ENCODE results near the gene UST. TPM values are rescaled to one million over a fixed set of nuclear protein-coding genes. Genes with fewer than 3 reads are reported as not detected.
"Not testable (repeated sequence)": the region's sequence is repeated elsewhere in the genome, so short reads cannot be mapped to it uniquely, and the experiment has no call there.

UST gene
- total RNA-seq, 2 experiments from 2014 or later, result 0.29 to 0.50 TPM

DNA sequence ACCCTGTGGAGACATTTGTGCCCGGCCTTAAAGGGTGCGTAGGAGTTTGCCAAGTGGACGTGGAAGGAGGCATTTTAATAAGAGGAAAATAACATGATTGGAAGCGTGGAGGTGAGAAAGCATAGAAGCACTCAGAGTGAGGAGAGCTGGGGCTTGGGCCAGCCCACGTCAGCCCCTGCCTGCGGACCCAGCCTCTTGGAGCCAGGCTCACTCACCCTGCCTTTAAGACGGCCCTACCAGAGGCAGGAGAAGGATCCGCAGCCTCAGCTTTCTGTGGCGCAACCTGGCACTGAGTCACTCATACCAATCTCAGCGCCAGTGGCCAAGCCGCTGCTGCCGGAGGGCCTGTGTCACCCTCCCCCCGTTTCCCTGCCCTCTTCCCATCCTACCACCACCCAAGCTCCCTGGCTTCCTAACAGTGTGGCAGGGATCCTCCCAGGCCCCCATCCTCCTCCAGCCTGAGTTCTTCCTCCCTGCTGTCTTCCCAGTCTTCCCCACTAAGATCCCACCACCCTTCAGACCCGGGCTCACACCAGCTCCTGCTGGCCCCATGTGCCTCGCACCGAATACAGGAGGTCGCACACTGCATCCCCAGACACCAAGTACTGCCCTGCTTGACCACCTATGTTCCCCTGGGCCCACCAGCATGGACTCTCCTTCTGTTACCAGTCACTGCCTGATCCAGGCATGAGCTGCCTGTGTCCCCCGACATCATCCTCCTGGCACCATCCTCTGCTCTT lies 285.2 kb downstream of the UST start:
- H3K9me3 Mint-ChIP-seq, result no peaks in the 10 kb centered on the region
- peaks cover 69% of the 10 kb centered on the region for H3K4me1 Mint-ChIP-seq
- ChIA-PET POLR2A (interaction anchor here (1.4 to 1.5 kb wide), 2 partner anchors 46 to 52 kb away, joined by 5 to 7 read pairs; no protein-coding TSS in a partner anchor), CTCF (interaction anchor here (0.9 to 4.4 kb wide), 14 partner anchors 11 to 421 kb away, joined by 3 to 29 read pairs (median 4); no protein-coding TSS in a partner anchor)
- peak overlapping the region; percentile 64 for H3K4me3 Mint-ChIP-seq
- H3K27me3 Mint-ChIP-seq, result no peaks in the 10 kb centered on the region
- peak; percentile 12 for DNase-seq
- peak overlapping the region; percentile 92 for H3K27ac Mint-ChIP-seq
- peaks cover 3% of the 10 kb centered on the region for H3K36me3 Mint-ChIP-seq (ENCODE audit: low read depth)

DNA sequence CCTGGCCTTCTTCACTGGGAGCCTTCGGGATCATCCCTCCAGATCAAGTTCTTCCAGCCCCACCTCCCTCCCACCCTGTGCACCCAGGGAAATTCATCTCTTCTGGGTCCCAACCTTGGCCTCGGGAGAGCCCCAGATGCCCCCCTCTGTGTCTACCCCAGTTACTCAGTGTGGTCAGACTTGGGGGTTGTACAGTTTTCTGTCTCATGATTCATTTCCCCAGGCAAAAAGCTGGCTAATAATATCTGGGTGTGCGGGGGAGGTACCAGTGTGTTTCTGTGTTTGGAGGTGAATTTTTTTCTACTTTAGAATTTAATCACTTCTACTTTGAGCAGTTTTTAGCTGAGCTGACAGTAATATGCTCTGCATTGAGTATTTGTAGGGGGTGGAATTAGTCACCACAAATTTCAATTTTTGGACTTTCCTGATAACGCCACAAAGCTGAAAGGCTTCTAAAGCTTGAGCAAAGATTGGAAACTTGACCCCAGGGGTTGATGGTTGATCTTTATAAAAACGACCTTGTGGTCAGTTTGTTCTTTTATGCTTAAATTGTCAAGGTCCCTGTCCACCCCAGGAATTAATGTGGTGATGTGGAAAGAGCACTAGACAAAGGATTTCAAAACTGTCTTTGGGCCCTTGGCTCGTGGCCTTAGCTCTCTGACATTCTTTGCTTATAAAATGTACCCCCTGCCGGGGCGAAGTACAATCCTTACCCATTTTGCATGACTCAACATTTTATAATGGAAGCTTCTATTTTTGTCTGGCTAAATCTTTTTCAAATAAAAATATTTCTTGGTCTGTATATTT lies 286.0 kb downstream of the UST start:
- Mint-ChIP-seq H3K4me1 (peaks cover 69% of the 10 kb centered on the region), H3K27ac (peak overlapping the region; percentile 92), H3K27me3 (no peaks in the 10 kb centered on the region), H3K4me3 (peak overlapping the region; percentile 64), H3K36me3 (ENCODE audit: low read depth) (peaks cover 3% of the 10 kb centered on the region), H3K9me3 (no peaks in the 10 kb centered on the region)
- ChIA-PET POLR2A (interaction anchor here (0.7 kb wide), 1 partner anchor 187 kb away, joined by 4 read pairs; no protein-coding TSS in a partner anchor), CTCF (interaction anchor here (0.7 to 4.4 kb wide), 12 partner anchors 10 to 484 kb away, joined by 3 to 29 read pairs (median 4); no protein-coding TSS in a partner anchor)
- DNase-seq, result peak; percentile 27

DNA sequence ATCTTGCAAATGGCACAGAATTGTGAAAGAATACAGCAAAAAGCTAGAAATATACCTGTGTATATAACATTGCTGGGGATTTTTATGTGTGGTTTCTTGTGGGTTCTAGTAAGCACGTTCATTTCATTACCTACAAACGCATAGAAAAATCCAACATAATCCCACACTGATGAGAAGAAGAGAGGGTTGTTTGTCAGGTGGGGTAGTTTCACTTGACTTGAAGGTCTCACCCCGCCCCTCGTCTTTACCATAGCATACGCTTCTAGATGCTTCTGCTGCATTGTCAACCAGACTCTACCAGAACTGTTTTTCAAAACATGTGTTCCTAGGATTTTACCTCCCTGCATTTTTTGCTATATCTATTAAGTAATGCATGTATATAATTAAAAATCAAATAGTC lies 286.6 kb downstream of the UST start:
- Mint-ChIP-seq H3K36me3 (ENCODE audit: low read depth) (peaks cover 5% of the 10 kb centered on the region), H3K27me3 (no peaks in the 10 kb centered on the region), H3K9me3 (no peaks in the 10 kb centered on the region), H3K27ac (peak overlapping the region; percentile 92), H3K4me3 (no peak overlapping the region), H3K4me1 (peaks cover 71% of the 10 kb centered on the region)
- POLR2A ChIA-PET, result interaction anchor here (0.7 kb wide), 1 partner anchor 186 kb away, joined by 4 read pairs; no protein-coding TSS in a partner anchor
- CTCF ChIA-PET, result interaction anchor here (0.7 to 4.4 kb wide), 11 partner anchors 9 to 483 kb away, joined by 3 to 29 read pairs (median 4); no protein-coding TSS in a partner anchor
- DNase-seq, result no peak

DNA sequence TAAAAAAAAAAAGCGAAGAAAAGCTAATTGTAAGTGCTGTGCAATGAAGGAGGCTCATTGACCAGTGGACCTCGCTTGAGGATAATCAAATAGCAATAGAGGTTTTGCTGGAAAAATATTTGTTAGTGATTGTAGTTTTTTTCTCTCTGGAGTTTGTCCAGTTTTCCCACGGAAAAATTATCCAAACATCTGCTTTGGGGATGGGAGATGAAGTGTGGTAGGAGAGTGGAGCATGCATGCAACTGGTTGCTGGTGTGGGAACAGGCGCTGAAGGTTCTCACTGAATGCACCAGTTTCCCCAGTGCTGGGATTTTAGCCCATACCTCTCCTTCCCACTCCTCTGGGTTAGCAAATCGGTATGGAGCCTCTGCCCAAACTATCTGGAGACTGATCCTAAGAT lies 288.9 kb downstream of the UST start:
- CTCF ChIA-PET, result interaction anchor here (0.5 to 2.4 kb wide), 11 partner anchors 8 to 454 kb away, joined by 3 to 8 read pairs (median 5); no protein-coding TSS in a partner anchor
- H3K27me3 Mint-ChIP-seq, result no peaks in the 10 kb centered on the region
- POLR2A ChIA-PET, result no interaction called here

DNA sequence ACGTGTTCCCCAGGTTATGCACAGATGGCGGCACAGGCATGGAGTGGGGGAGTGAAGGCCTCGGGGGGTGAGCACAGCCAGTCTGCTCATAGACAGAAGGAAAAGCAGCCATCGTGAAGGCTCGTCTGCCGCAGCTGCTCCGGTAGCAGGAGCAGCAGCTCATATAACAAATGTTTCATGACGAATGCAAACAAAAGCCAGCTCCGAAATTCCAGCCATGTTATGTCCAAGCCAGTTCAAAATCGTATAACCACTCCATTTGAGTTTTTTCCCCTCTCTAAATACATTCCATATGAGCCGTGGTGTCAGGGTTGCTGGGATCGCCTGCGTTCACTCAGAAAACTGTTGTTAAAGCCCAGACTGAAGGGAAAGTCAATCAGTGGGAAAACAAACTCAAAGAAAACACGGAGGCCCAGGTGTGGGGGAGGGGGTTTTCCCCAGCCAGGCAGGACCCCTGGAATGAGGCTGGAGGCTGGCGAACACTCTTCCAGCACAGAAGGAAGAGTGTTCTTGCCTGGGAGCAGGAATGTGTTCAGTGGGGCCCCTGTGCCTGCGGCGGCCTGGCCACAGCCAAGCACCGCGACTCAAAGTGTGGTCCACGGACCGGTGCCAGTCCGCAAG lies 290.3 kb downstream of the UST start:
- H3K9me3 Mint-ChIP-seq, result no peaks in the 10 kb centered on the region
- no peak overlapping the region for H3K4me3 Mint-ChIP-seq
- H3K27me3 Mint-ChIP-seq, result no peaks in the 10 kb centered on the region
- H3K4me1 Mint-ChIP-seq, result peaks cover 51% of the 10 kb centered on the region
- DNase-seq, result no peak
- H3K27ac Mint-ChIP-seq, result no peak overlapping the region
- ChIA-PET CTCF (interaction anchor here (0.6 to 2.4 kb wide), 6 partner anchors 9 to 395 kb away, joined by 3 to 8 read pairs (median 4); no protein-coding TSS in a partner anchor), POLR2A (no interaction called here)
- H3K36me3 Mint-ChIP-seq (ENCODE audit: low read depth), result peaks cover 5% of the 10 kb centered on the region

More for the DNA sequence above, 288.9 kb downstream of the UST start:
- DNase-seq, result no peak
- H3K4me3 Mint-ChIP-seq, result no peak overlapping the region
- peaks cover 5% of the 10 kb centered on the region for H3K36me3 Mint-ChIP-seq (ENCODE audit: low read depth)
- no peak overlapping the region for H3K27ac Mint-ChIP-seq
- peaks cover 65% of the 10 kb centered on the region for H3K4me1 Mint-ChIP-seq
- no peaks in the 10 kb centered on the region for H3K9me3 Mint-ChIP-seq

DNA sequence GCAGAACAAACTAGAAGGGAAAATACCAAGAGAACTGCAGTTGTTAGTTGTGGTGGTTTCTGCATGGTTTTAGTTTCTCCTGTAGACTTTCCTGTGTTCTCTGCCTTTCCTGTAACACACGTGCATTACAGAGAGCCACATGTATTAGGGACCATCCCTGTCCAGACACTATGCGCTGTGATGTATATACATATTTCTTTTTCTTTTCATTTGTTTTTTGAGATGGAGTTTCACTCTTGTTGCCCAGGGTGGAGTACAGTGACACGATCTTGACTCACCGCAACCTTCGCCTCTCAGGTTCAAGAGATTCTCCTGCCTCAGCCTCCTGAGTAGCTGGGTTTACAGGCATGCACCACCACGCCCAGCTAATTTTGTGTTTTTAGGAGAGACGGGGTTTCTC lies 292.2 kb downstream of the UST start:
- POLR2A ChIA-PET; H3K36me3 Mint-ChIP-seq (ENCODE audit: low read depth); H3K27me3 Mint-ChIP-seq; DNase-seq; H3K4me3 Mint-ChIP-seq; H3K9me3 Mint-ChIP-seq: not testable (repeated sequence)
- CTCF ChIA-PET, result interaction anchor here (0.6 to 2.8 kb wide), 8 partner anchors 27 to 445 kb away, joined by 3 to 7 read pairs (median 3); partner anchors contain the start of gene ZC3H12D
- H3K4me1 Mint-ChIP-seq, result peaks cover 34% of the 10 kb centered on the region
- peak overlapping the region; percentile 34 for H3K27ac Mint-ChIP-seq

DNA sequence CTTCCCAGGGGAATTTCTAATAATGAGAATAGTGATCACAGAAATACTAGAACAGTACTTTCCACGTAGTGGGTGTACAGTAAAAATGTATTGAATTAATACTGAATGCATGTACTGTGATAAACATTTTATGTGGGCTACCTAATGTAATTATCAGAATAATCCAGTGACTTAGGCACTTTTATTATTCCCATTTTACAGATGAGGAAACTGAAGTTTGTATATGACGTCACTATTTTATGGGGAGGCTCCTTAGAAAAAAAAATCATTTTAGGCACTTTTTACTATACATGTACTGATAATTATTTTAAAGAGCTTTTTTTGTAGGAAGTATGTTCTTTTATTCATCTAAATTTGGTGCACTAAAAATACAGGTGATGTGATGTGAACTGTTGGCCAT lies 295.1 kb downstream of the UST start:
- ChIA-PET POLR2A (no interaction called here), CTCF (interaction anchor here (1.0 to 3.3 kb wide), 4 partner anchors 10 to 390 kb away, joined by 5 to 17 read pairs (median 6); no protein-coding TSS in a partner anchor)
- peaks cover 6% of the 10 kb centered on the region for H3K36me3 Mint-ChIP-seq (ENCODE audit: low read depth)
- no peak overlapping the region for H3K27ac Mint-ChIP-seq
- peaks cover 49% of the 10 kb centered on the region for H3K4me1 Mint-ChIP-seq
- no peaks in the 10 kb centered on the region for H3K27me3 Mint-ChIP-seq
- H3K9me3 Mint-ChIP-seq, result peaks cover 4% of the 10 kb centered on the region
- H3K4me3 Mint-ChIP-seq, result no peak overlapping the region
- no peak for DNase-seq

DNA sequence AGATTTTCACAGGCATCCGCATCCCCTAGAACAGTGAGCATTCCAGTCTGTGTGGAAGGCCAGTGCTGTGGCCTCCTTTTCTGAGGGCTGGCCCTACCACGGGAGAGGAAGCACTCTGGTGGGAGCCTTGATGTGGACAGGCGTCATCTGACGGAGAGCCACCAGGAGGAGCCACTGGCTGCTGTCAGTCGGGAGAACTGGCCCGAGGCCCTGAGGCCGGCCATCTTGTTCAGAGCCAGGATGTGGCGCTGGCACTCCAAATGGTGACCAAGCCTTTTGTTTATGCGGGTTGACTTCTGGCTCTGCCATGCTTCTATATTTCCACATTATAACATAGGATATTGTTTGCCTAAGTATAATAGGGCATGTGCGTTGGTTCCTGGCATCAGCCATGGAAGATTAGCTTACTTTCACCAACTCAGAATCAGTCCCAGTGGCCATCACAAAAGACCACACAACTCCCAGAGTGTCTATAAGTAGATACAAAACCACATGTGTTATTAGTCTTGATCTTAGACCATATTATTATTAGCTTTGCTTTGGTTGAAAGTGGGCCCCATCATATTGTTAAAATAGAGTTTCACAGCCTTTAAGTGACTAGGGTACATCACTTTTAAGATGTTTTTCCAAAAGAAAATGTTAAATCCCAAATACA lies 296.8 kb downstream of the UST start:
- Mint-ChIP-seq H3K4me3 (no peak overlapping the region), H3K27ac (no peak overlapping the region), H3K9me3 (peaks cover 4% of the 10 kb centered on the region), H3K4me1 (peaks cover 54% of the 10 kb centered on the region), H3K36me3 (ENCODE audit: low read depth) (peaks cover 5% of the 10 kb centered on the region), H3K27me3 (no peaks in the 10 kb centered on the region)
- POLR2A ChIA-PET, result no interaction called here
- DNase-seq, result peak; percentile 22
- CTCF ChIA-PET, result interaction anchor here (0.9 to 3.6 kb wide), 7 partner anchors 9 to 390 kb away, joined by 3 to 17 read pairs (median 6); no protein-coding TSS in a partner anchor

DNA sequence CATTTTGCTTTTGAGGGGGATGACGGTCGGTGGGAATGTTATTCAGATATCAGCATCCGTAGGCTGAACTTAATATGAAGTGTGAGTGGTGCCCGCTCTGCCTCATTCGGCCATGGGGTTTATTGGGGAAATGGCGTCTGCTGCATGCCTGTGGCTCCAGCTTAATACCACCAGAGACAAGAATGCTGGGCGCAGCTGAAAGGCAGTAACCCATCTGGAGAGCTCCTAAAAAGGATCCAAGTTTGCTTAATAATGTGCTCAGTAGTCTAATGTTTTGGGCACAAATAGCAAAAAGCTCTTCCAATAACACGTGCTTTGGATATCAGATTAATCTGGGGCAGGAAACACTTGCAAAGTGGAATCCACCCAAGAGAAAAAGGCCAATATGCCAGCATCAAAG lies 297.7 kb downstream of the UST start:
- POLR2A ChIA-PET, result no interaction called here
- H3K27me3 Mint-ChIP-seq, result no peaks in the 10 kb centered on the region
- H3K27ac Mint-ChIP-seq, result no peak overlapping the region
- H3K4me1 Mint-ChIP-seq, result peaks cover 50% of the 10 kb centered on the region
- CTCF ChIA-PET, result interaction anchor here (0.7 to 3.6 kb wide), 5 partner anchors 10 to 153 kb away, joined by 3 to 14 read pairs (median 6); no protein-coding TSS in a partner anchor
- H3K36me3 Mint-ChIP-seq (ENCODE audit: low read depth), result peaks cover 10% of the 10 kb centered on the region
- H3K9me3 Mint-ChIP-seq, result peaks cover 4% of the 10 kb centered on the region
- no peak overlapping the region for H3K4me3 Mint-ChIP-seq
- DNase-seq, result no peak

DNA sequence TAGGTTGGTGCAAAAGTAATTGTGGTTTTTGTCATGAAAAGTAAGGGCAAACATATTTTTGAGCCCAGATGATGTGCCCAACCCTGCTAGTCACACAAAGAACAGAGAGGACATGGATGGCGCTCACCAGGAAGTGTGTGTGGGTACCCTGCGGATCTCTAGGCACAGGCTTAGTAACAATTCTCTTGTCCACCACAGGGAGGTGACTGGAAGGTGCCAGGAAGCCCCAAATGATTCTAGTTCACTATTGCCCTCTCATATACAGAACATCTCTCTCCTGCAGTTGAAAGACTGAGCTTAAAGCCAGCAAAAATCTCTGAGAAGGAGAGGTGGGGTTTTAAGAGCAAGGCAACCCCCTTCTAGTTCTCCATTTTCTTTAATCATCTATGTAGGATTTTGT lies 298.6 kb downstream of the UST start:
- H3K27me3 Mint-ChIP-seq, result no peaks in the 10 kb centered on the region
- no peak overlapping the region for H3K4me3 Mint-ChIP-seq
- H3K36me3 Mint-ChIP-seq (ENCODE audit: low read depth), result peaks cover 12% of the 10 kb centered on the region
- POLR2A ChIA-PET, result no interaction called here
- H3K4me1 Mint-ChIP-seq, result peaks cover 46% of the 10 kb centered on the region
- peak; percentile 27 for DNase-seq
- CTCF ChIA-PET, result interaction anchor here (0.7 to 3.6 kb wide), 16 partner anchors 9 to 441 kb away, joined by 3 to 19 read pairs (median 4); partner anchors contain the start of gene ZC3H12D
- H3K27ac Mint-ChIP-seq, result no peak overlapping the region
- peaks cover 4% of the 10 kb centered on the region for H3K9me3 Mint-ChIP-seq

DNA sequence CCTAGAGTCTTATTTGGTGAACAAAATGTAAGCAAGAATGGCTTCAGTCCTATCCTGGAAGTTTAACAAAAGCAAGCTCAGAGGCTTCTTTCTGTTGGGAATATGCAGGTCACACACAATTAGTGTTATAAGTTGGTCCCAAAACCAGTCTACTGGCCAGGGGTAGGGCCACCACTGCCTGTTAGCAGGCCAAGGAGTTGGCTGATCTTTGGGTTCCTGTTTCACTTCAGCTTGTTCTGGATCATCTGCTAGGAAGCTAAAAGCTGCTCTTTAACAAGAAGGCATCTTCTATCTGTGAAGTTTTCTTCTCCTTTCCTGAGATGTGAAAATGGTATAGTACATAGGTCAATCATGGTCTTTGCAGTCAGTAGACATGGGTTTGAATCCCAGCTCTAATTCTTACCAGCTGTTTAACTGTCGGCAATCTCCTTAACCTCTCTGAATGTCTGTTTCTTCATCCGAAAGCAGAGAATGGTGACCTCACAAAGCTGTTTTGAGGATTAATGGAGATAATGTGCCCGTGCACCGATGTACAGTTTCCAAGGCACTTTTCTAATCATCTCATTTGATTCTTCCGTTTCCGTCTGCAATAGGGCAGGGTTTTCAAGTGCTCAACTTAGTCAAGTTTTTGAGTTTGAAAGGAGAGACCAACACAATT lies 299.5 kb downstream of the UST start:
- H3K27ac Mint-ChIP-seq, result peak overlapping the region; percentile 67
- ChIA-PET CTCF (interaction anchor here (0.6 to 3.6 kb wide), 20 partner anchors 10 to 490 kb away, joined by 3 to 19 read pairs (median 4); partner anchors contain the start of gene ZC3H12D), POLR2A (no interaction called here)
- DNase-seq, result no peak
- peaks cover 7% of the 10 kb centered on the region for H3K9me3 Mint-ChIP-seq
- H3K36me3 Mint-ChIP-seq (ENCODE audit: low read depth), result peaks cover 12% of the 10 kb centered on the region
- H3K27me3 Mint-ChIP-seq, result no peaks in the 10 kb centered on the region
- H3K4me1 Mint-ChIP-seq, result peaks cover 46% of the 10 kb centered on the region
- H3K4me3 Mint-ChIP-seq, result no peak overlapping the region
